OCI-LY3 (cell line): Measurements from ENCODE around the gene PRR12.
A peak's percentile ranks its signal among the peaks of the same experiment; 100 is the strongest.

Experiments
- H2AFZ ChIP-seq: fragments of 200-600, 300-600 bp; shearing (Covaris generic); 2 replicates; pipeline ENCODE4 v1.6.0; 2014; ENCODE audit warnings: antibody characterized with exemption, low read depth, low read length
- H3K27ac ChIP-seq: fragments of 200-600, 300-600 bp; sonication (generic); 2 replicates; pipeline ENCODE4 v1.5.1; 2014; ENCODE audit warnings: mild to moderate bottlenecking, low read length, moderate library complexity, mixed read lengths
- H3K27me3 ChIP-seq: fragments of 200-600, 300-600 bp; sonication (generic); 2 replicates; pipeline ENCODE4 v1.6.1; 2014; ENCODE audit warnings: low read depth, low read length, mixed read lengths
- H3K36me3 ChIP-seq: fragments of 200-600, 300-600 bp; sonication (generic); replicated peaks from 2 replicates; pipeline ENCODE3; 2014; ENCODE audit warnings: low read depth, low read length, mixed read lengths
- H3K4me1 ChIP-seq: fragments of 300-600, 200-600 bp; sonication (generic); 2 replicates; pipeline ENCODE4 v1.6.1; 2014; ENCODE audit warnings: low read length, mixed read lengths
- H3K4me2 ChIP-seq: fragments of 200-600, 300-600 bp; sonication (generic); 2 replicates; pipeline ENCODE4 v1.6.1; 2014; ENCODE audit warnings: low read length, mixed read lengths
- H3K4me3 ChIP-seq: fragments of 300-600, 200-600 bp; sonication (generic); 2 replicates; pipeline ENCODE4 v1.5.1; 2014; ENCODE audit warnings: antibody characterized with exemption, mild to moderate bottlenecking, low read length, moderate library complexity
- H3K79me2 ChIP-seq: fragments of 300-600, 200-600 bp; shearing (Covaris generic); 2 replicates; pipeline ENCODE4 v1.6.1; 2014; ENCODE audit warnings: mild to moderate bottlenecking, low read length, mixed read lengths
- H3K9ac ChIP-seq: fragments of 300-600, 200-600 bp; shearing (Covaris generic); 2 replicates; pipeline ENCODE4 v1.6.0; 2014; ENCODE audit warnings: mild to moderate bottlenecking, low read length, moderate library complexity
- H3K9me3 ChIP-seq: fragments of 200-600, 300-600 bp; shearing (Covaris generic); 2 replicates; pipeline ENCODE4 v1.6.1; 2014; ENCODE audit warnings: low read length, mixed read lengths; ENCODE audit not compliant: insufficient read depth
- H4K20me1 ChIP-seq: fragments of 200-600, 300-600 bp; sonication (generic); 2 replicates; pipeline ENCODE4 v1.6.1; 2016; ENCODE audit warnings: low read length, mixed read lengths; ENCODE audit not compliant: insufficient read depth
- EZH2phosphoT487 ChIP-seq: fragments of 200-600 bp; shearing (Covaris generic); IDR thresholded peaks from 2 replicates; pipeline ENCODE4 v1.6.1; 2018; ENCODE audit warnings: antibody characterized with exemption, mixed run types, low read depth
- TF ChIP-seq, protein P1 (sequence below): fragments of 200-600, 300-600 bp; sonication (generic); IDR thresholded peaks from 2 replicates; pipeline ENCODE4 v1.5.1; 2014; ENCODE audit warnings: antibody characterized with exemption, low read length, low read depth

Gene PRR12

DNA sequence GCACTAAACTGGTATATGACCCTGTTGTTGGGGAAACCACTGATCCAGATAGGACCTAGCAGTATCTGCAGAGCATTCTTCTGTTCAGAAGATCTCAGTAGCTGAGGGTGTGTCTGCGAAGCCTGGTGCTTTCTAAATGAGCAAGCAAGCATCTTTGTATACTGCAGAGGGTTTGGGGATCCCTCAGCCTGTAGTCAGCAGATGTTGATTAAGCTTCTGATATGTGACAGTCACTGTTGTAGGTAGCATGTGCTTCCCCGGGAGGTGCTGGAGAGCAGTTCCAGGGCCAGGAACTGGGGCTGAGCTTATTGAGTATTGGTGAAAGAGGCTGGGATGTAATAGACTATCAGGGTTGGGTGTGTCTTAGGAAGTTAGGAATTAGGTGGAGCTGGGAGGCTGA is 52.5 kb downstream of the PRR12 start:
- Histone ChIP-seq H3K4me2 (peak overlapping the region; percentile 82), H3K79me2 (peaks cover 59% of the 10 kb centered on the region), H2AFZ (no peak overlapping the region), H3K27me3 (peaks cover 6% of the 10 kb centered on the region), H3K4me3 (peak overlapping the region; percentile 92), H3K36me3 (peaks cover 14% of the 10 kb centered on the region), H3K27ac (no peak overlapping the region), H3K9ac (peak overlapping the region; percentile 99), H3K9me3 (no peaks in the 10 kb centered on the region), H3K4me1 (peaks cover 15% of the 10 kb centered on the region), H4K20me1 (peaks cover 3% of the 10 kb centered on the region; the same call in 1 of the 2 replicates)
- TF ChIP-seq, protein P1, sequence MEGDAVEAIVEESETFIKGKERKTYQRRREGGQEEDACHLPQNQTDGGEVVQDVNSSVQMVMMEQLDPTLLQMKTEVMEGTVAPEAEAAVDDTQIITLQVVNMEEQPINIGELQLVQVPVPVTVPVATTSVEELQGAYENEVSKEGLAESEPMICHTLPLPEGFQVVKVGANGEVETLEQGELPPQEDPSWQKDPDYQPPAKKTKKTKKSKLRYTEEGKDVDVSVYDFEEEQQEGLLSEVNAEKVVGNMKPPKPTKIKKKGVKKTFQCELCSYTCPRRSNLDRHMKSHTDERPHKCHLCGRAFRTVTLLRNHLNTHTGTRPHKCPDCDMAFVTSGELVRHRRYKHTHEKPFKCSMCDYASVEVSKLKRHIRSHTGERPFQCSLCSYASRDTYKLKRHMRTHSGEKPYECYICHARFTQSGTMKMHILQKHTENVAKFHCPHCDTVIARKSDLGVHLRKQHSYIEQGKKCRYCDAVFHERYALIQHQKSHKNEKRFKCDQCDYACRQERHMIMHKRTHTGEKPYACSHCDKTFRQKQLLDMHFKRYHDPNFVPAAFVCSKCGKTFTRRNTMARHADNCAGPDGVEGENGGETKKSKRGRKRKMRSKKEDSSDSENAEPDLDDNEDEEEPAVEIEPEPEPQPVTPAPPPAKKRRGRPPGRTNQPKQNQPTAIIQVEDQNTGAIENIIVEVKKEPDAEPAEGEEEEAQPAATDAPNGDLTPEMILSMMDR, result no peak
- TF ChIP-seq EZH2phosphoT487, result no peak

- Histone ChIP-seq H4K20me1 (peaks cover 12% of the 10 kb centered on the region; the same call in 1 of the 2 replicates), H3K4me3 (no peak overlapping the region), H3K36me3 (peaks cover 26% of the 10 kb centered on the region), H3K27ac (no peak overlapping the region), H3K4me1 (peaks cover 11% of the 10 kb centered on the region), H3K9ac (no peak overlapping the region), H2AFZ (no peak overlapping the region), H3K4me2 (no peak overlapping the region), H3K9me3 (no peaks in the 10 kb centered on the region), H3K27me3 (no peaks in the 10 kb centered on the region), H3K79me2 (peaks cover 63% of the 10 kb centered on the region)
- TF ChIP-seq, protein P1, result no peak
- no peak for TF ChIP-seq EZH2phosphoT487
Observed at GRCh38 chr19:49645592-49645991, 54.6 kb downstream of the PRR12 start.

GRCh38 chr19:49645995-49646394 is 55.0 kb downstream of the PRR12 start:
- Histone ChIP-seq H3K27me3 (no peaks in the 10 kb centered on the region), H3K27ac (no peak overlapping the region), H3K36me3 (peaks cover 27% of the 10 kb centered on the region), H3K4me3 (no peak overlapping the region), H4K20me1 (peaks cover 12% of the 10 kb centered on the region; the same call in 1 of the 2 replicates), H3K79me2 (peaks cover 59% of the 10 kb centered on the region), H3K9me3 (no peaks in the 10 kb centered on the region), H3K4me1 (peaks cover 11% of the 10 kb centered on the region), H3K9ac (no peak overlapping the region), H3K4me2 (no peak overlapping the region), H2AFZ (no peak overlapping the region)
- TF ChIP-seq, protein P1, result no peak
- TF ChIP-seq EZH2phosphoT487, result no peak

DNA sequence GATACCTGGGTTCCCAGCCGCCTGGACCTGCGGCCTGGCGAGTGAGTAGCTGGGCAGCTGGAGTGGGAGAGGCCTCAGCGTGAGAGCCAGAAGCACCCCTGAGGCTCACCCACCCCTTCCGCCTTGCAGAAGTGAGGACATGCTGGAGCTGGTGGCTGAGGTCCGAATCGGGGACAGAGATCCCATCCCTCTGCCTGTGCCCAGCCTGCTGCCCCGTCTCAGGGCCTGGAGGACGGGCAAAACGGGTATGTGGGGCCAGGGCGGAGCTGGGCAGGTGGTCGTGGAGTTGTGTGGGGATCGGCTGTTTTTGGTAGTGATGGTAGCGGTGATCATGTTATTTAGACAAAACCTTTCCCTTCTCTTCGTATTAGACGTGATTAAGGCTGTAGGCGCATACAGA is 55.6 kb downstream of the PRR12 start:
- Histone ChIP-seq H3K4me2 (no peak overlapping the region), H3K4me1 (peaks cover 11% of the 10 kb centered on the region), H3K36me3 (peaks cover 31% of the 10 kb centered on the region), H3K9me3 (no peaks in the 10 kb centered on the region), H3K79me2 (peaks cover 58% of the 10 kb centered on the region), H3K9ac (no peak overlapping the region), H2AFZ (no peak overlapping the region), H3K4me3 (no peak overlapping the region), H4K20me1 (peaks cover 12% of the 10 kb centered on the region; the same call in 1 of the 2 replicates), H3K27me3 (no peaks in the 10 kb centered on the region), H3K27ac (no peak overlapping the region)
- TF ChIP-seq EZH2phosphoT487, result no peak
